ENCODE measurements around the gene A3GALT2.

DNA sequence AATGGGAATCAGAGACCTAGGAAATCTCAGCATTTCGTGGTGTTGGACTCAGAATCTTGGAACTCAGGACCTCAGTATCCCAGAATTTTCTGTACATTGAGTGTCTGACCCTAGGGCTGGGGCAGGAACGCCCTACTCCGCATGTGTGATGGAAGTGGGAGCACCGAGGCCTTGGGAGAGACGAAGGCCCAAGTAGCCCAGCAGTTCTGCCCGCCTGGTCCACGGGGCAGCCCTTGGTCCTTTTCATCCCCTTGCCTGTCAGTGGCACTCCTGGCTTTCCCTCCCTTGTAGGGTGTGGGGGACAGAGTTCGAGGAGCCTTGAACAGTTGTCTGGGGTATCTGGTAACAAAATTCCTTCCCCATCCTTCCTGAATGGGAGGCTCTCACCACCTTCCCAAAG, 10.2 kb downstream of the A3GALT2 start:
- TF ChIP-seq SUZ12 (IDR thresholded peaks at IDR 0.05; ENCODE audit: extremely low read depth, insufficient read depth, insufficient read length) (no peak), YY1 (IDR thresholded peaks at IDR 0.05; ENCODE audit: insufficient read depth, insufficient read length) (no peak)

All from NT2/D1 (cell line).